Measurements from ENCODE around the gene SMARCB1. TPM values are rescaled to one million over a fixed set of nuclear protein-coding genes. Genes with fewer than 3 reads are reported as not detected.

Gene SMARCB1
- total and polyA plus RNA-seq, 2 donors from 2014 or later: 68.7 to 79.0 TPM

DNA sequence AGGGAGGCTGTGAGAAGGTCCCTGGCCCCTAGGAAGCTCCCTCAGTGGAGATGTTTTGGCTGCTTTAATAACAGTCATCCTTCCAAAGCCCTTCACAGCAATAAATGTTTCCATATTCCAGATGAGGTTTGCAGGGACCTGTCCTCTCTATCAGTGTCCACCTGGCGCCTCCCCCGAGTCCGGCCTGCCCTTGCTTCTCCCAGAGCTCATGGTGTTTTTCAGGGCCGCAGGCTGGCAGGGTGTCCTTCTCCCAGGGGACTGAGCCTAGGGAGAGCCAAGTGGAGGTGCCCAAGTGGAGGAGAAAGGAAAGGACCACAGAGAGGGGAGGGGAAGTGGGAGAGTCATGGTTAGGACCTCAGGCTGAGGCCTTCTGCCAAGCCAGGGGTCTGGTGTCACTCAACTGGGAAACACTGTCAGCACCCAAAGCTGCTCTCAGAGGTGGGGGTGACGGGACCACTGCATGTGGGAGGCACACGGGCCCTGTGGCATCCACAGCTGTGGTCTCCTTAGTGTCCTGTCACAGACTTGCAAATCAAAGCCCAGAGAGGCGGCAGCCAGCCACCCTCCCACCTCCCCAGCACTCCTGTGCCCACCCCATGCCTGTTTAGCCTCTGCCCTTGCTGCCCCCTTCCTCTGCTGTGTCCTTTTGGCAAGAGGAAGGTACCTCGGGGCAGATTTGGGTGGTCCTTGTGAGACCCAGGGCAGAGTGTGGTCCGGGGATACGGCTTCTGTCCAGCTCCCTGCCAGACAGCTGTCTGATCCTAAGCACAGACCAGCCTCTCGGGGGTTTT is 45.7 kb downstream of the SMARCB1 start:
- intact Hi-C loops (cut with DNase I): no loop called here
- peak in 1 of 5 donors; percentile 44 for DNase-seq
- no peak for FAIRE-seq
- peaks cover 0 to 3% (median 0%) of the 10 kb centered on the region in 3 donors for H3K4me1 ChIP-seq (ENCODE audit: control insufficient read depth in 2 of 3, insufficient read depth in 2 of 3, low read depth in 1 of 3, low read length in 3 of 3)
- TF ChIP-seq, protein P1, sequence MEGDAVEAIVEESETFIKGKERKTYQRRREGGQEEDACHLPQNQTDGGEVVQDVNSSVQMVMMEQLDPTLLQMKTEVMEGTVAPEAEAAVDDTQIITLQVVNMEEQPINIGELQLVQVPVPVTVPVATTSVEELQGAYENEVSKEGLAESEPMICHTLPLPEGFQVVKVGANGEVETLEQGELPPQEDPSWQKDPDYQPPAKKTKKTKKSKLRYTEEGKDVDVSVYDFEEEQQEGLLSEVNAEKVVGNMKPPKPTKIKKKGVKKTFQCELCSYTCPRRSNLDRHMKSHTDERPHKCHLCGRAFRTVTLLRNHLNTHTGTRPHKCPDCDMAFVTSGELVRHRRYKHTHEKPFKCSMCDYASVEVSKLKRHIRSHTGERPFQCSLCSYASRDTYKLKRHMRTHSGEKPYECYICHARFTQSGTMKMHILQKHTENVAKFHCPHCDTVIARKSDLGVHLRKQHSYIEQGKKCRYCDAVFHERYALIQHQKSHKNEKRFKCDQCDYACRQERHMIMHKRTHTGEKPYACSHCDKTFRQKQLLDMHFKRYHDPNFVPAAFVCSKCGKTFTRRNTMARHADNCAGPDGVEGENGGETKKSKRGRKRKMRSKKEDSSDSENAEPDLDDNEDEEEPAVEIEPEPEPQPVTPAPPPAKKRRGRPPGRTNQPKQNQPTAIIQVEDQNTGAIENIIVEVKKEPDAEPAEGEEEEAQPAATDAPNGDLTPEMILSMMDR (IDR thresholded peaks at IDR 0.05; ENCODE audit: borderline replicate concordance, extremely low read depth, insufficient read depth): no peak
- no peak overlapping the region for H3K27ac ChIP-seq (ENCODE audit: low read depth in 2 of 2, low read length in 2 of 2)
- H3K36me3 ChIP-seq (ENCODE audit: control insufficient read depth in 2 of 3, insufficient read depth in 3 of 3, low read length in 3 of 3): peaks cover 0 to 34% (median 10%) of the 10 kb centered on the region in 3 donors
- H3K4me3 ChIP-seq (ENCODE audit: low read length in 3 of 3): no peak overlapping the region
- no peak overlapping the region for H3K9ac ChIP-seq (ENCODE audit: low read length in 3 of 3)
- no peaks in the 10 kb centered on the region for H3K27me3 ChIP-seq (ENCODE audit: control insufficient read depth, insufficient read depth, low read length)
- H3K9me3 ChIP-seq (ENCODE audit: control insufficient read depth in 2 of 3, insufficient read depth in 1 of 3, low read length in 3 of 3): no peaks in the 10 kb centered on the region

DNA sequence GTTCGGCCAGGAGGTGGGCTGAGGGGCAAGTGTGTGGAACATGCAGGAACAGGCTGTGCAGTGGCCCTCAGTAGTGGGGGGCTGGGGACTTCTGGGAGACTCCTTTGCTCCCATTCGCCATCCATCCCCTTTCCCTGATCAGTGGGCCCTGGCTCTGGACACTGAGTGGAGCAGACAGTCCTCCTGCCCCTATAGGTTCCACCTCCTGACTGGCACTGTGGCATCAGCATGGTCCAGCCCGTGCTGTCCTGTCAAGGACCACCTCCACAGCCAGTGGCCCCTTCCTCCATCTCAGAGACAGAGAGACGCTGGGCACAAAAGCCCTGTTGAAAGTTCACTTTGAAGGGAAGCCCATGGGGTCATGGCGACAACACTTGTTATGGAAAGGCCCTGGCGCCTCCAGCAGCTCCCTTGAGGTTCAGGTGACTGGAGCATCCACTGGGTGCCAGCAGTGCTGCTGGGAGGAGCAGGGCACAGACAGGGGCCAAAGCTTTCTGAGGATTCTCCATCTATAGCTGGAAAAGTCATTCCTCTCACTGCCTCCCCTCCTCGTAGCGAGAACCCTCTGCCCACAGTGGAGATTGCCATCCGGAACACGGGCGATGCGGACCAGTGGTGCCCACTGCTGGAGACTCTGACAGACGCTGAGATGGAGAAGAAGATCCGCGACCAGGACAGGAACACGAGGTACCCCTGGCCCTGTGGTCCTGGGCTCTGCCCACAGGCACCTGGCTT is 46.4 kb downstream of the SMARCB1 start:
- Histone ChIP-seq H3K27me3 (ENCODE audit: control insufficient read depth, insufficient read depth, low read length) (no peaks in the 10 kb centered on the region), H3K4me3 (ENCODE audit: low read length in 3 of 3) (no peak overlapping the region), H3K9me3 (ENCODE audit: control insufficient read depth in 2 of 3, insufficient read depth in 1 of 3, low read length in 3 of 3) (no peaks in the 10 kb centered on the region), H3K27ac (ENCODE audit: low read depth in 2 of 2, low read length in 2 of 2) (no peak overlapping the region), H3K36me3 (ENCODE audit: control insufficient read depth in 2 of 3, insufficient read depth in 3 of 3, low read length in 3 of 3) (peaks cover 0 to 34% (median 10%) of the 10 kb centered on the region in 3 donors), H3K9ac (ENCODE audit: low read length in 3 of 3) (no peak overlapping the region), H3K4me1 (ENCODE audit: control insufficient read depth in 2 of 3, insufficient read depth in 2 of 3, low read depth in 1 of 3, low read length in 3 of 3) (peaks cover 0 to 3% (median 0%) of the 10 kb centered on the region in 3 donors)
- no peak for FAIRE-seq
- TF ChIP-seq, protein P1 (IDR thresholded peaks at IDR 0.05; ENCODE audit: borderline replicate concordance, extremely low read depth, insufficient read depth): no peak
- DNase-seq: peak in 1 of 5 donors; percentile 51
- intact Hi-C loops (cut with DNase I): no loop called here

GRCh38 chr22:23833911-23834317 is 47.1 kb downstream of the SMARCB1 start:
- Histone ChIP-seq H3K4me3 (ENCODE audit: low read length in 3 of 3) (no peak overlapping the region), H3K9ac (ENCODE audit: low read length in 3 of 3) (no peak overlapping the region), H3K27me3 (ENCODE audit: control insufficient read depth, insufficient read depth, low read length) (no peaks in the 10 kb centered on the region), H3K9me3 (ENCODE audit: control insufficient read depth in 2 of 3, insufficient read depth in 1 of 3, low read length in 3 of 3) (no peaks in the 10 kb centered on the region), H3K36me3 (ENCODE audit: control insufficient read depth in 2 of 3, insufficient read depth in 3 of 3, low read length in 3 of 3) (peaks cover 0 to 31% (median 10%) of the 10 kb centered on the region in 3 donors), H3K4me1 (ENCODE audit: control insufficient read depth in 2 of 3, insufficient read depth in 2 of 3, low read depth in 1 of 3, low read length in 3 of 3) (peaks cover 0 to 5% (median 0%) of the 10 kb centered on the region in 3 donors), H3K27ac (ENCODE audit: low read depth in 2 of 2, low read length in 2 of 2) (no peak overlapping the region)
- intact Hi-C loops (cut with DNase I): no loop called here
- FAIRE-seq (no peak), DNase-seq (peak in 1 of 5 donors; percentile 54)
- TF ChIP-seq, protein P1 (IDR thresholded peaks at IDR 0.05; ENCODE audit: borderline replicate concordance, extremely low read depth, insufficient read depth): no peak
